ENCODE data around the gene CCT2. TPM values are rescaled to one million over a fixed set of nuclear protein-coding genes. Genes with fewer than 3 reads are reported as not detected.
A peak's percentile ranks its signal among the peaks of the same experiment; 100 is the strongest.

The CCT2 gene
- total RNA-seq, 1 donor from 2014 or later = 224 TPM

GRCh38 chr12:69563166-69563762, 22.0 kb upstream of the CCT2 start:
- H3K27me3 ChIP-seq (ENCODE audit: control insufficient read depth, insufficient read depth, low read length) = no peaks in the 10 kb centered on the region
- no peak overlapping the region for H3K4me3 ChIP-seq (ENCODE audit: low read depth, low read length)
- no peak for DNase-seq (ENCODE audit: low read depth)
- no peak for TF ChIP-seq CTCF (IDR thresholded peaks at IDR 0.05; ENCODE audit: insufficient read depth, low read length, poor library complexity, severe bottlenecking)
- no peaks in the 10 kb centered on the region for H3K36me3 ChIP-seq (ENCODE audit: control insufficient read depth, insufficient read depth, low read length)

GRCh38 chr12:69566603-69567002, 18.7 kb upstream of the CCT2 start:
- Histone ChIP-seq H3K36me3 (ENCODE audit: control insufficient read depth, insufficient read depth, low read length) (no peaks in the 10 kb centered on the region), H3K4me3 (ENCODE audit: low read depth, low read length) (no peak overlapping the region), H3K27me3 (ENCODE audit: control insufficient read depth, insufficient read depth, low read length) (no peaks in the 10 kb centered on the region)
- no peak for TF ChIP-seq CTCF (IDR thresholded peaks at IDR 0.05; ENCODE audit: insufficient read depth, low read length, poor library complexity, severe bottlenecking)
- DNase-seq (ENCODE audit: low read depth) = no peak

- DNase-seq (ENCODE audit: low read depth) = no peak
- H3K4me3 ChIP-seq (ENCODE audit: low read depth, low read length) = no peak overlapping the region
- no peak for TF ChIP-seq CTCF (IDR thresholded peaks at IDR 0.05; ENCODE audit: insufficient read depth, low read length, poor library complexity, severe bottlenecking)
These were observed 16.0 kb upstream of the CCT2 start for GRCh38 chr12:69569236-69569635.

GRCh38 chr12:69570000-69570516, 15.2 kb upstream of the CCT2 start:
- no peak for TF ChIP-seq CTCF (IDR thresholded peaks at IDR 0.05; ENCODE audit: insufficient read depth, low read length, poor library complexity, severe bottlenecking)
- Histone ChIP-seq H3K36me3 (ENCODE audit: control insufficient read depth, insufficient read depth, low read length) (no peaks in the 10 kb centered on the region), H3K27me3 (ENCODE audit: control insufficient read depth, insufficient read depth, low read length) (no peaks in the 10 kb centered on the region), H3K4me3 (ENCODE audit: low read depth, low read length) (no peak overlapping the region)
- DNase-seq (ENCODE audit: low read depth) = no peak

More at GRCh38 chr12:69569236-69569635, 16.0 kb upstream of the CCT2 start:
- Histone ChIP-seq H3K27me3 (ENCODE audit: control insufficient read depth, insufficient read depth, low read length) (no peaks in the 10 kb centered on the region), H3K36me3 (ENCODE audit: control insufficient read depth, insufficient read depth, low read length) (no peaks in the 10 kb centered on the region)

GRCh38 chr12:69570545-69571399, 14.5 kb upstream of the CCT2 start:
- no peak for DNase-seq (ENCODE audit: low read depth)
- Histone ChIP-seq H3K4me3 (ENCODE audit: low read depth, low read length) (no peak overlapping the region), H3K27me3 (ENCODE audit: control insufficient read depth, insufficient read depth, low read length) (no peaks in the 10 kb centered on the region), H3K36me3 (ENCODE audit: control insufficient read depth, insufficient read depth, low read length) (no peaks in the 10 kb centered on the region)
- peak; percentile 86 for TF ChIP-seq CTCF (IDR thresholded peaks at IDR 0.05; ENCODE audit: insufficient read depth, low read length, poor library complexity, severe bottlenecking)

Data from kidney epithelial cell (primary cell).